CD14-positive monocyte (primary cell): Measurements from ENCODE around the gene EEF1AKMT3. TPM values are rescaled to one million over a fixed set of nuclear protein-coding genes. Genes with fewer than 3 reads are reported as not detected.
A peak's percentile ranks its signal among the peaks of the same experiment; 100 is the strongest.

ENCODE experiments used
- DNase-seq, 3 donors: peaks; one replicate each; pipeline ENCODE4 v3.0.0-alpha.2; 2011 to 2022
- H2AFZ ChIP-seq: 2 replicates; pipeline ENCODE4 v1.6.0; 2012; ENCODE audit warnings: mild to moderate bottlenecking, low read depth, low read length, inconsistent platforms; ENCODE audit not compliant: insufficient read depth, poor library complexity, severe bottlenecking
- H3K27ac ChIP-seq, 2 donors: 1 replicate in 1 of 2; 2 replicates in 1 of 2; pipeline ENCODE4 v1.5.1; 2012 to 2013; ENCODE audit warnings: low read length in 2 of 2, control low read depth in 1 of 2, inconsistent platforms in 1 of 2, low read depth in 1 of 2, mild to moderate bottlenecking in 1 of 2
- H3K27me3 ChIP-seq, 2 donors: one replicate each; pipeline versions ENCODE4 v1.6.0 to v1.6.1; 2011 to 2013; ENCODE audit warnings: low read length in 2 of 2; ENCODE audit not compliant: control insufficient read depth in 2 of 2, insufficient read depth in 2 of 2
- H3K36me3 ChIP-seq, 2 donors: replicated peaks in 1 of 2; 1 replicate in 1 of 2; 2 replicates in 1 of 2; pipeline versions ENCODE4 v1.5.1 to v1.6.1; 2012 to 2013; ENCODE audit warnings: low read length in 2 of 2, control low read depth in 1 of 2, inconsistent platforms in 1 of 2, mild to moderate bottlenecking in 1 of 2; ENCODE audit not compliant: insufficient read depth in 2 of 2, control insufficient read depth in 1 of 2
- H3K4me1 ChIP-seq, 2 donors: 1 replicate in 1 of 2; 2 replicates in 1 of 2; pipeline versions ENCODE4 v1.5.1 to v1.6.1; 2012 to 2013; ENCODE audit warnings: low read length in 2 of 2, control low read depth in 1 of 2, inconsistent platforms in 1 of 2, mild to moderate bottlenecking in 1 of 2, moderate library complexity in 1 of 2; ENCODE audit not compliant: insufficient read depth in 2 of 2, control insufficient read depth in 1 of 2
- H3K4me2 ChIP-seq: replicated peaks from 2 replicates; pipeline ENCODE3; 2012; ENCODE audit warnings: low read length, moderate library complexity, mild to moderate bottlenecking; ENCODE audit not compliant: poor library complexity, severe bottlenecking; ENCODE audit errors: extremely low read depth
- H3K4me3 ChIP-seq, 3 experiments: fragments of 200-600 bp in 1 of 3; sonication (generic) in 1 of 3; replicated peaks in 1 of 3; 1 replicate in 2 of 3; 2 replicates in 1 of 3; pipeline ENCODE4 v1.5.1; 2011 to 2013; ENCODE audit warnings: low read length in 3 of 3, mild to moderate bottlenecking in 3 of 3, control low read depth in 2 of 3, low read depth in 2 of 3, inconsistent platforms in 1 of 3, moderate library complexity in 1 of 3
- H3K79me2 ChIP-seq: 2 replicates; pipeline ENCODE4 v1.6.0; 2012; ENCODE audit warnings: mild to moderate bottlenecking, control low read depth, inconsistent platforms, low read length, moderate library complexity; ENCODE audit not compliant: insufficient read depth
- H3K9ac ChIP-seq: 2 replicates; pipeline ENCODE4 v1.6.0; 2017; ENCODE audit warnings: low read length, mild to moderate bottlenecking; ENCODE audit not compliant: insufficient read depth, poor library complexity, severe bottlenecking
- H3K9me3 ChIP-seq, 2 donors: replicated peaks in 1 of 2; 1 replicate in 1 of 2; 2 replicates in 1 of 2; pipeline versions ENCODE4 v1.5.1 to v1.6.1; 2012 to 2013; ENCODE audit warnings: low read length in 2 of 2, control low read depth in 1 of 2; ENCODE audit not compliant: control insufficient read depth in 1 of 2, insufficient read depth in 1 of 2
- H4K20me1 ChIP-seq: 2 replicates; pipeline ENCODE4 v1.6.0; 2012; ENCODE audit warnings: mild to moderate bottlenecking, low read length, control low read depth, moderate library complexity; ENCODE audit not compliant: insufficient read depth
- H3K27ac Mint-ChIP-seq, 7 donors: one replicate each; pipeline ENCODE4 v1.8.0; 2020; ENCODE audit warnings: mild to moderate bottlenecking in 7 of 7, mixed read lengths in 7 of 7, moderate library complexity in 6 of 7, inconsistent platforms in 2 of 7
- H3K27me3 Mint-ChIP-seq, 3 donors: one replicate each; pipeline ENCODE4 v1.8.0; 2021 to 2022; ENCODE audit warnings: low read depth in 3 of 3, mild to moderate bottlenecking in 3 of 3, mixed read lengths in 3 of 3, moderate library complexity in 3 of 3, inconsistent platforms in 1 of 3
- H3K36me3 Mint-ChIP-seq, 2 donors: one replicate each; pipeline ENCODE4 v1.8.0; 2020; ENCODE audit warnings: mixed read lengths in 2 of 2, inconsistent platforms in 1 of 2, mild to moderate bottlenecking in 1 of 2
- H3K4me1 Mint-ChIP-seq: one replicate; pipeline ENCODE4 v1.8.0; 2020; ENCODE audit warnings: mild to moderate bottlenecking, mixed read lengths
- H3K4me3 Mint-ChIP-seq, 2 donors: one replicate each; pipeline ENCODE4 v1.8.0; 2020; ENCODE audit warnings: mild to moderate bottlenecking in 2 of 2, mixed read lengths in 2 of 2, moderate library complexity in 1 of 2
- H3K9me3 Mint-ChIP-seq, 7 donors: one replicate each; pipeline ENCODE4 v1.8.0; 2020 to 2022; ENCODE audit warnings: mixed read lengths in 7 of 7, mild to moderate bottlenecking in 6 of 7, moderate library complexity in 6 of 7, inconsistent platforms in 2 of 7
- CTCF ChIP-seq: fragments of 200-600 bp; IDR thresholded peaks from one replicate; pipeline ENCODE4 v1.8.0; 2022; ENCODE audit warnings: antibody characterized with exemption, mild to moderate bottlenecking
- WGBS: methylation state at CpG from one replicate; pipeline ENCODE4 v1.1.5; 2013; ENCODE audit warnings: missing lambda C conversion rate; ENCODE audit not compliant: insufficient coverage; 5-methylcytosine and 5-hydroxymethylcytosine counted together
- intact Hi-C, 2 donors: fragments of 100-400 bp; cut with micrococcal nuclease; formaldehyde crosslinking; loops; one replicate each; pipeline versions ENCODE4 v1.15.0 to v1.15.1; 2023
- polyA plus RNA-seq, 3 donors: library from polyadenylated mRNA; depleted of rRNA in 1 of 3; unstranded in 2 of 3; stranded (reverse) in 1 of 3; fragments of 300-500 nt in 2 of 3; fragments of >200 nt in 1 of 3; fragmentation: Illumina TruSeq in 2 of 3; gene quantifications; 1 replicate in 2 of 3; 2 replicates in 1 of 3; pipeline ENCODE4 v1.2.3, GENCODE V29; 2012 to 2021

EEF1AKMT3 gene
- polyA plus RNA-seq, 3 donors = 3.4 to 4.2 (median 3.4) TPM

GRCh38 chr12:57780284-57780897 is 8.0 kb downstream of the EEF1AKMT3 start:
- H3K79me2 ChIP-seq = peaks cover 17% of the 10 kb centered on the region
- H3K27ac ChIP-seq = peak overlapping the region; percentile 36 to 81
- H4K20me1 ChIP-seq = no peaks in the 10 kb centered on the region
- peaks cover 51% of the 10 kb centered on the region for H3K4me1 Mint-ChIP-seq
- H3K9ac ChIP-seq = no peak overlapping the region
- H3K4me2 ChIP-seq = no peak overlapping the region
- peak overlapping the region in 5 of 7 donors; percentile 57 to 91 (median 74) for H3K27ac Mint-ChIP-seq
- intact Hi-C loops = loop anchor here in 1 of 2 donors (5.0 kb wide), 1 partner anchor 67 kb away; the partner anchor contains the start of gene CTDSP2
- no peak for DNase-seq
- no peak overlapping the region for H2AFZ ChIP-seq
- peaks cover 7 to 8% of the 10 kb centered on the region in 2 donors for H3K36me3 Mint-ChIP-seq
- peaks cover 0 to 4% (median 0%) of the 10 kb centered on the region in 7 donors for H3K9me3 Mint-ChIP-seq
- no peak for TF ChIP-seq CTCF
- H3K4me3 Mint-ChIP-seq = no peak overlapping the region
- peaks cover 47% of the 10 kb centered on the region in 2 donors for H3K4me1 ChIP-seq
- peaks cover 0 to 4% (median 0%) of the 10 kb centered on the region in 3 donors for H3K27me3 Mint-ChIP-seq
- 100% methylated on average over 3 of the region's 4 CpGs for WGBS
- H3K27me3 ChIP-seq = no peaks in the 10 kb centered on the region
- H3K9me3 ChIP-seq = no peaks in the 10 kb centered on the region
- H3K4me3 ChIP-seq = no peak overlapping the region
- peaks cover 3 to 4% of the 10 kb centered on the region in 2 donors for H3K36me3 ChIP-seq

GRCh38 chr12:57781244-57781643 is 8.8 kb downstream of the EEF1AKMT3 start:
- H3K4me3 Mint-ChIP-seq = peak overlapping the region in 1 of 2 donors; percentile 43
- peak overlapping the region in 1 of 3 experiments; percentile 82 for H3K4me3 ChIP-seq
- H3K27ac Mint-ChIP-seq = peak overlapping the region; percentile 57 to 94 (median 76)
- H3K27me3 Mint-ChIP-seq = peaks cover 0 to 3% (median 0%) of the 10 kb centered on the region in 3 donors
- no peaks in the 10 kb centered on the region for H4K20me1 ChIP-seq
- H3K9me3 ChIP-seq = no peaks in the 10 kb centered on the region
- peaks cover 11 to 12% of the 10 kb centered on the region in 2 donors for H3K36me3 Mint-ChIP-seq
- peaks cover 42% of the 10 kb centered on the region for H3K4me1 Mint-ChIP-seq
- peak in 2 of 3 donors; percentile 57 to 63 for DNase-seq
- no peak overlapping the region for H3K9ac ChIP-seq
- peak overlapping the region; percentile 36 to 81 for H3K27ac ChIP-seq
- H3K27me3 ChIP-seq = no peaks in the 10 kb centered on the region
- H3K4me2 ChIP-seq = peak overlapping the region; percentile 83
- intact Hi-C loops = loop anchor here in 1 of 2 donors (5.0 kb wide), 1 partner anchor 66 kb away; the partner anchor contains the start of gene CTDSP2
- H3K4me1 ChIP-seq = peaks cover 38 to 39% of the 10 kb centered on the region in 2 donors
- WGBS = 38% methylated on average over 1 of the region's 3 CpGs
- peak overlapping the region; percentile 57 for H2AFZ ChIP-seq
- H3K36me3 ChIP-seq = peaks cover 12% of the 10 kb centered on the region in 2 donors
- H3K9me3 Mint-ChIP-seq = peaks cover 0 to 2% (median 0%) of the 10 kb centered on the region in 7 donors
- H3K79me2 ChIP-seq = peaks cover 17% of the 10 kb centered on the region
- no peak for TF ChIP-seq CTCF
